WTC11 (cell line): ENCODE results near the gene TXNDC15. TPM values are rescaled to one million over a fixed set of nuclear protein-coding genes. Genes with fewer than 3 reads are reported as not detected.
A peak's percentile ranks its signal among the peaks of the same experiment; 100 is the strongest.

Experiments
- ATAC-seq: fragments of 200-7000 bp; cut with Tn5 transposase; 2 replicates; pipeline ENCODE4 v1.10.0; 2021; ENCODE audit warnings: mild to moderate bottlenecking, moderate library complexity
- CTCF ChIA-PET: fragments of 300-600 bp; sonication (Branson Sonifier 250); formaldehyde crosslinking; loops from one replicate; lab custom pipeline; 2021; ENCODE audit warnings: antibody characterized with exemption; lab: Charles Lee
- POLR2A ChIA-PET: fragments of 350-600 bp; sonication (Branson Sonifier 250); formaldehyde crosslinking; loops from one replicate; lab custom pipeline; 2021; ENCODE audit warnings: antibody characterized with exemption; lab: Charles Lee
- DNase-seq: peaks from one replicate; pipeline ENCODE4 v3.0.0; 2021; ENCODE audit warnings: low spot score
- H3K27ac Mint-ChIP-seq: 2 replicates; pipeline ENCODE4 v1.8.0; 2021; ENCODE audit warnings: mixed read lengths
- H3K27me3 Mint-ChIP-seq: 2 replicates; pipeline ENCODE4 v1.8.0; 2021; ENCODE audit warnings: low read depth, mild to moderate bottlenecking, moderate library complexity, mixed read lengths
- H3K36me3 Mint-ChIP-seq: 2 replicates; pipeline ENCODE4 v1.8.0; 2021; ENCODE audit warnings: mixed read lengths
- H3K4me1 Mint-ChIP-seq: 2 replicates; pipeline ENCODE4 v1.8.0; 2022; ENCODE audit warnings: mixed read lengths
- H3K4me3 Mint-ChIP-seq: 2 replicates; pipeline ENCODE4 v1.8.0; 2021; ENCODE audit warnings: mild to moderate bottlenecking, moderate library complexity, mixed read lengths
- H3K9me3 Mint-ChIP-seq: 2 replicates; pipeline ENCODE4 v1.8.0; 2021; ENCODE audit warnings: mixed read lengths
- AFF4 ChIP-seq: sonication (generic); formaldehyde crosslinking; IDR thresholded peaks from 2 replicates; pipeline ENCODE4 v1.8.1; 2023; ENCODE audit warnings: mild to moderate bottlenecking, missing genetic modification reagents, borderline replicate concordance
- ATF2 ChIP-seq: sonication (generic); formaldehyde crosslinking; IDR thresholded peaks from 2 replicates; pipeline ENCODE4 v1.8.1; 2022; ENCODE audit warnings: low read depth, missing genetic modification reagents, borderline replicate concordance
- ATF6 ChIP-seq: sonication (generic); formaldehyde crosslinking; IDR thresholded peaks from 2 replicates; pipeline ENCODE4 v1.8.1; 2023; ENCODE audit warnings: mild to moderate bottlenecking, missing genetic modification reagents
- CREB1 ChIP-seq: sonication (generic); formaldehyde crosslinking; IDR thresholded peaks from 2 replicates; pipeline ENCODE4 v1.8.0; 2023; ENCODE audit warnings: mild to moderate bottlenecking, missing genetic modification reagents
- EMX1 ChIP-seq: fragments of 250-450 bp; sonication (Bioruptor Pico); IDR thresholded peaks from 2 replicates; pipeline ENCODE4 v1.8.0; 2021; ENCODE audit warnings: mild to moderate bottlenecking
- NR3C1 ChIP-seq: sonication (generic); formaldehyde crosslinking; conservative IDR thresholded peaks from 2 replicates; pipeline ENCODE4 v1.8.1; 2023; ENCODE audit warnings: low read depth, mild to moderate bottlenecking, missing genetic modification reagents
- PRRX2 ChIP-seq: fragments of 250-450 bp; sonication (Bioruptor Pico); IDR thresholded peaks from 2 replicates; pipeline ENCODE4 v1.8.0; 2021; ENCODE audit warnings: mild to moderate bottlenecking
- RELA ChIP-seq: sonication (generic); formaldehyde crosslinking; IDR thresholded peaks from 2 replicates; pipeline ENCODE4 v1.8.1; 2022; ENCODE audit warnings: missing genetic modification reagents, mild to moderate bottlenecking, borderline replicate concordance
- RORB ChIP-seq: fragments of 250-450 bp; sonication (Bioruptor Pico); IDR thresholded peaks from 2 replicates; pipeline ENCODE4 v1.9.0; 2021; ENCODE audit warnings: mild to moderate bottlenecking
- SMAD4 ChIP-seq: sonication (generic); formaldehyde crosslinking; IDR thresholded peaks from 2 replicates; pipeline ENCODE4 v1.8.0; 2022; ENCODE audit warnings: mild to moderate bottlenecking, missing genetic modification reagents
- SOX15 ChIP-seq: fragments of 250-450 bp; sonication (Bioruptor Pico); IDR thresholded peaks from 2 replicates; pipeline ENCODE4 v1.9.0; 2021; ENCODE audit warnings: mild to moderate bottlenecking
- SP1 ChIP-seq: sonication (generic); formaldehyde crosslinking; conservative IDR thresholded peaks from 2 replicates; pipeline ENCODE4 v1.8.1; 2022; ENCODE audit warnings: missing genetic modification reagents
- TCF7 ChIP-seq: sonication (generic); formaldehyde crosslinking; IDR thresholded peaks from 2 replicates; pipeline ENCODE4 v1.8.0; 2022; ENCODE audit warnings: mild to moderate bottlenecking, low read depth, missing genetic modification reagents, moderate library complexity
- USF2 ChIP-seq: sonication (generic); formaldehyde crosslinking; IDR thresholded peaks from 2 replicates; pipeline ENCODE4 v1.8.1; 2023; ENCODE audit warnings: mild to moderate bottlenecking, missing genetic modification reagents, moderate library complexity
- ZBTB43 ChIP-seq: sonication (generic); formaldehyde crosslinking; IDR thresholded peaks from 2 replicates; pipeline ENCODE4 v1.8.1; 2023; ENCODE audit warnings: mild to moderate bottlenecking, missing genetic modification reagents
- ZNF121 ChIP-seq: sonication (generic); formaldehyde crosslinking; IDR thresholded peaks from 2 replicates; pipeline ENCODE4 v1.8.0; 2023; ENCODE audit warnings: missing genetic modification reagents
- ZNF512 ChIP-seq: sonication (generic); formaldehyde crosslinking; IDR thresholded peaks from 2 replicates; pipeline ENCODE4 v1.8.1; 2022; ENCODE audit warnings: missing genetic modification reagents, borderline replicate concordance
- ZSCAN18 ChIP-seq: fragments of 250-450 bp; sonication (Bioruptor Pico); IDR thresholded peaks from 2 replicates; pipeline ENCODE4 v2.1.2; 2022; ENCODE audit warnings: mild to moderate bottlenecking, moderate library complexity
- total RNA-seq: library from RNA; stranded (reverse); gene quantifications from 3 replicates; pipeline ENCODE4 v1.2.3, GENCODE V29; 2021

Gene TXNDC15
- total RNA-seq, 1 experiment from 2014 or later: 26.1 TPM

GRCh38 chr5:134845852-134846640 lies 28.1 kb upstream of the TXNDC15 start, which contains the start of gene C5orf24 (continued):
- no peak for TF ChIP-seq SMAD4 (CRISPR knock-in tag)
- no peak for TF ChIP-seq ZSCAN18 (CRISPR knock-in tag)
- TF ChIP-seq PRRX2 (CRISPR knock-in tag): no peak; the same call in 1 of the 2 replicates
- no peak; the same call in 1 of the 2 replicates for TF ChIP-seq SP1 (CRISPR knock-in tag)
- 0 out of 2 replicates have a peak, but pooled peaks have one; percentile 58 for TF ChIP-seq AFF4 (CRISPR knock-in tag)
- TF ChIP-seq ATF6 (CRISPR knock-in tag): no peak
- peak; percentile 94 for TF ChIP-seq ZBTB43 (CRISPR knock-in tag)
- TF ChIP-seq ZNF121: peak; percentile 44; the same call in 1 of the 2 replicates
- TF ChIP-seq ATF2 (CRISPR knock-in tag): peak; percentile 62
- peak; percentile 74; the same call in 1 of the 2 replicates for TF ChIP-seq NR3C1 (CRISPR knock-in tag)
- no peak; the same call in 1 of the 2 replicates for TF ChIP-seq CREB1 (CRISPR knock-in tag)
- 0 out of 2 replicates have a peak, but pooled peaks have one; percentile 61 for TF ChIP-seq TCF7 (CRISPR knock-in tag)
- TF ChIP-seq RELA (CRISPR knock-in tag): peak; percentile 60; the same call in 1 of the 2 replicates

- Mint-ChIP-seq H3K27ac (peak overlapping the region; percentile 45; the same call in 1 of the 2 replicates), H3K4me1 (peaks cover 14% of the 10 kb centered on the region), H3K9me3 (no peaks in the 10 kb centered on the region), H3K36me3 (peaks cover 10% of the 10 kb centered on the region), H3K27me3 (no peaks in the 10 kb centered on the region), H3K4me3 (peak overlapping the region; percentile 87)
- ChIA-PET CTCF (interaction anchor here (0.6 kb wide), 1 partner anchor 60 kb away, joined by 7 read pairs; no protein-coding TSS in a partner anchor), POLR2A (no interaction called here)
- ATAC-seq (no peak), DNase-seq (no peak)
- TF ChIP-seq EMX1 (CRISPR knock-in tag) (no peak), ZNF512 (CRISPR knock-in tag) (no peak), USF2 (no peak), AFF4 (CRISPR knock-in tag) (no peak), SOX15 (CRISPR knock-in tag) (no peak), RORB (CRISPR knock-in tag) (no peak)
These were observed 27.6 kb upstream of the TXNDC15 start for GRCh38 chr5:134846641-134846960.
